H1 (cell line): ENCODE measurements around the gene MAPRE3. TPM values are rescaled to one million over a fixed set of nuclear protein-coding genes. Genes with fewer than 3 reads are reported as not detected.

ENCODE experiments used
- CTCF ChIA-PET: fragments of 300-600 bp; sonication (Branson Sonifier 250); formaldehyde crosslinking; loops from one replicate; lab custom pipeline; 2021; ENCODE audit not compliant: partially characterized antibody; lab: Charles Lee
- POLR2A ChIA-PET: fragments of 300-600 bp; sonication (Branson Sonifier 250); formaldehyde crosslinking; loops from one replicate; lab custom pipeline; 2021; ENCODE audit warnings: inconsistent platforms; ENCODE audit not compliant: partially characterized antibody; lab: Charles Lee
- DNase-seq, 2 experiments: peaks; one replicate each; pipeline versions ENCODE4 v3.0.0 to v3.0.0-alpha.2; 2010 to 2022; ENCODE audit warnings: low spot score in 2 of 2, low read depth in 1 of 2, mixed read lengths in 1 of 2
- FAIRE-seq: peaks from 2 replicates; lab custom pipeline; 2011; peaks lifted over from hg19 to GRCh38; lab: Jason Lieb, UNC
- H2AFZ ChIP-seq: 2 replicates; pipeline ENCODE4 v1.8.1; 2012; ENCODE audit warnings: low read length, inconsistent platforms
- H2AK5ac ChIP-seq: 2 replicates; pipeline ENCODE4 v1.6.1; 2013; ENCODE audit warnings: low read depth, low read length
- H2BK120ac ChIP-seq: replicated peaks from 2 replicates; pipeline ENCODE3; 2013; ENCODE audit warnings: low read depth, low read length, inconsistent platforms
- H2BK12ac ChIP-seq: 2 replicates; pipeline ENCODE4 v1.6.1; 2013; ENCODE audit warnings: low read depth, low read length
- H2BK15ac ChIP-seq: 2 replicates; pipeline ENCODE4 v1.6.1; 2013; ENCODE audit warnings: low read length
- H2BK20ac ChIP-seq: 2 replicates; pipeline ENCODE4 v1.6.1; 2013; ENCODE audit warnings: low read length
- H2BK5ac ChIP-seq: 2 replicates; pipeline ENCODE4 v1.6.1; 2013; ENCODE audit warnings: low read depth, low read length
- H3K14ac ChIP-seq: 2 replicates; pipeline ENCODE4 v1.6.1; 2013; ENCODE audit warnings: inconsistent platforms; ENCODE audit not compliant: insufficient read length
- H3K18ac ChIP-seq: 2 replicates; pipeline ENCODE4 v1.6.1; 2013; ENCODE audit warnings: low read length; ENCODE audit errors: extremely low read depth
- H3K23ac ChIP-seq: 2 replicates; pipeline ENCODE4 v1.6.1; 2013; ENCODE audit warnings: inconsistent platforms; ENCODE audit not compliant: insufficient read length
- H3K23me2 ChIP-seq: 2 replicates; pipeline ENCODE4 v1.6.1; 2013; ENCODE audit warnings: low read depth, low read length
- H3K27ac ChIP-seq: 2 replicates; pipeline ENCODE4 v1.6.1; 2011; ENCODE audit warnings: low read depth, low read length, inconsistent platforms
- H3K27me3 ChIP-seq, 4 experiments: replicated peaks in 1 of 4; 1 replicate in 1 of 4; 2 replicates in 3 of 4; pipeline versions ENCODE4 v1.6.1 to v1.8.1; 2011 to 2013; ENCODE audit warnings: low read length in 3 of 4, mild to moderate bottlenecking in 3 of 4, inconsistent platforms in 2 of 4, mixed read lengths in 2 of 4, moderate library complexity in 1 of 4; ENCODE audit not compliant: control insufficient read depth in 3 of 4, insufficient read depth in 3 of 4; ENCODE audit errors: extremely low read depth in 1 of 4
- H3K36me3 ChIP-seq, 4 experiments: 2 replicates each; pipeline versions ENCODE4 v1.6.1 to v1.8.1; 2011 to 2013; ENCODE audit warnings: mild to moderate bottlenecking in 4 of 4, low read length in 3 of 4, moderate library complexity in 2 of 4, control low read depth in 1 of 4, inconsistent platforms in 1 of 4; ENCODE audit not compliant: insufficient read depth in 4 of 4, control insufficient read depth in 2 of 4
- H3K4ac ChIP-seq: replicated peaks from 2 replicates; pipeline ENCODE3; 2013; ENCODE audit warnings: low read length, low read depth, mixed read lengths, inconsistent platforms; ENCODE audit not compliant: insufficient read length
- H3K4me1 ChIP-seq, 4 experiments: replicated peaks in 1 of 4; 1 replicate in 1 of 4; 2 replicates in 3 of 4; pipeline versions ENCODE4 v1.6.1 to v1.8.1; 2011 to 2013; ENCODE audit warnings: low read length in 3 of 4, inconsistent platforms in 2 of 4, mixed read lengths in 1 of 4; ENCODE audit not compliant: insufficient read depth in 4 of 4, control insufficient read depth in 3 of 4
- H3K4me2 ChIP-seq, 2 experiments: 2 replicates each; pipeline versions ENCODE4 v1.6.1 to v1.8.1; 2011 to 2013; ENCODE audit warnings: low read depth in 2 of 2, low read length in 2 of 2, control low read depth in 1 of 2, inconsistent platforms in 1 of 2, mild to moderate bottlenecking in 1 of 2; ENCODE audit not compliant: insufficient read depth in 1 of 2
- H3K4me3 ChIP-seq, 4 experiments: fragments of 200-600, 300-600 bp in 1 of 4; sonication (generic), shearing (Covaris generic), sonication (Bioruptor Twin) in 1 of 4; 2 replicates each; pipeline versions ENCODE4 v1.5.1 to v1.8.1; 2011 to 2016; ENCODE audit warnings: low read length in 4 of 4, low read depth in 3 of 4, control low read depth in 2 of 4, inconsistent platforms in 2 of 4, mild to moderate bottlenecking in 2 of 4, mixed read lengths in 1 of 4, moderate library complexity in 1 of 4; ENCODE audit not compliant: insufficient read depth in 2 of 4; ENCODE audit errors: extremely low read depth in 1 of 4
- H3K56ac ChIP-seq: replicated peaks from 2 replicates; pipeline ENCODE3; 2013; ENCODE audit warnings: low read depth, mild to moderate bottlenecking, mixed read lengths, low read length, inconsistent platforms; ENCODE audit not compliant: insufficient read length
- H3K79me1 ChIP-seq: 2 replicates; pipeline ENCODE4 v1.6.1; 2013; ENCODE audit warnings: low read depth, low read length, control low read depth
- H3K79me2 ChIP-seq, 2 experiments: 2 replicates each; pipeline versions ENCODE4 v1.6.1 to v1.8.1; 2012 to 2013; ENCODE audit warnings: low read length in 2 of 2, mild to moderate bottlenecking in 2 of 2, inconsistent platforms in 1 of 2; ENCODE audit not compliant: insufficient read depth in 2 of 2, control insufficient read depth in 1 of 2
- H3K9ac ChIP-seq, 4 experiments: replicated peaks in 1 of 4; 1 replicate in 1 of 4; 2 replicates in 3 of 4; pipeline versions ENCODE4 v1.6.1 to v1.8.1; 2011 to 2013; ENCODE audit warnings: low read depth in 3 of 4, low read length in 3 of 4, control low read depth in 2 of 4, mild to moderate bottlenecking in 2 of 4, moderate library complexity in 2 of 4, inconsistent platforms in 1 of 4; ENCODE audit errors: extremely low read depth in 1 of 4
- H3K9me3 ChIP-seq, 2 experiments: 2 replicates each; pipeline versions ENCODE4 v1.6.1 to v1.8.1; 2012 to 2013; ENCODE audit warnings: mild to moderate bottlenecking in 2 of 2, moderate library complexity in 2 of 2, control low read depth in 1 of 2, inconsistent platforms in 1 of 2, low read depth in 1 of 2, low read length in 1 of 2, mixed read lengths in 1 of 2; ENCODE audit not compliant: insufficient read depth in 2 of 2
- H4K20me1 ChIP-seq, 2 experiments: replicated peaks in 1 of 2; 2 replicates each; pipeline versions ENCODE3 to v1.8.1; 2011 to 2013; ENCODE audit warnings: inconsistent platforms in 2 of 2, low read length in 2 of 2, mild to moderate bottlenecking in 1 of 2; ENCODE audit not compliant: insufficient read depth in 2 of 2, control insufficient read depth in 1 of 2
- H4K5ac ChIP-seq: 2 replicates; pipeline ENCODE4 v1.6.1; 2013; ENCODE audit warnings: low read length, low read depth, mixed read lengths, inconsistent platforms; ENCODE audit not compliant: insufficient read length
- H4K8ac ChIP-seq: 2 replicates; pipeline ENCODE4 v1.8.0; 2013; ENCODE audit warnings: mild to moderate bottlenecking, moderate library complexity, low read length, inconsistent platforms; ENCODE audit not compliant: insufficient read depth; ENCODE audit errors: extremely low read depth
- H4K91ac ChIP-seq: replicated peaks from 2 replicates; pipeline ENCODE3; 2013; ENCODE audit warnings: low read length, mixed read lengths, inconsistent platforms; ENCODE audit not compliant: insufficient read length
- CBX8 ChIP-seq: fragments of 300-800, 300-1000 bp; sonication (generic); IDR thresholded peaks from 2 replicates; pipeline ENCODE4 v1.7.1; 2016; ENCODE audit warnings: low read depth, low read length, borderline replicate concordance
- FOSL1 ChIP-seq: IDR thresholded peaks from 2 replicates; pipeline ENCODE4 v1.6.1; 2011; ENCODE audit warnings: mild to moderate bottlenecking, low read depth, low read length, moderate library complexity; ENCODE audit not compliant: insufficient read depth
- POLR2A ChIP-seq, 2 experiments: IDR thresholded peaks; 1 replicate in 1 of 2; 2 replicates in 1 of 2; pipeline ENCODE4 v1.6.1; 2011; ENCODE audit warnings: low read depth in 2 of 2, low read length in 2 of 2, mild to moderate bottlenecking in 2 of 2; ENCODE audit errors: control extremely low read depth in 1 of 2
- POLR2AphosphoS5 ChIP-seq: IDR thresholded peaks from 2 replicates; pipeline ENCODE4 v1.6.1; 2011; ENCODE audit warnings: low read depth, low read length
- TCF12 ChIP-seq: IDR thresholded peaks from 2 replicates; pipeline ENCODE4 v1.6.1; 2011; ENCODE audit warnings: low read depth, mild to moderate bottlenecking, low read length
- WGBS, 2 experiments: shearing (Covaris generic) in 1 of 2; methylation state at CpG; one replicate each; pipeline versions ENCODE4 v1.1.6 to v1.1.7; 2013 to 2015; ENCODE audit warnings: low lambda C conversion rate in 2 of 2, mixed read lengths in 2 of 2, inconsistent platforms in 1 of 2, low coverage in 1 of 2, missing lambda C conversion rate in 1 of 2; ENCODE audit not compliant: insufficient replicate concordance in 2 of 2, insufficient coverage in 1 of 2, insufficient read length in 1 of 2; ENCODE audit errors: extremely low coverage in 1 of 2, missing lambda C conversion rate in 1 of 2; 5-methylcytosine and 5-hydroxymethylcytosine counted together
- polyA plus RNA-seq, 7 experiments: library from polyadenylated mRNA; depleted of rRNA in 3 of 7; stranded (reverse) in 5 of 7; unstranded in 2 of 7; fragments of >200 nt in 5 of 7; fragments of 200-250 nt in 2 of 7; gene quantifications; 1 replicate in 5 of 7; 2 replicates in 1 of 7; 4 replicates in 1 of 7; pipeline versions ENCODE4 v1.2.1 to v1.2.3, GENCODE V29; 2011 to 2013; ENCODE audit warnings: missing spikeins in 2 of 7, mixed read lengths in 2 of 7
- total RNA-seq: library from RNA; stranded (reverse); fragmentation: NEBNext Ultra II Directional; extraction: Animal tissue kit (Norgen Biotek cat#: 25700); gene quantifications from 2 replicates; pipeline ENCODE4 v1.2.1, GENCODE V29; 2021

MAPRE3 gene
- total and polyA plus RNA-seq, 2 of the 8 experiments (the other 6 are each of a cell fraction or from before 2014, with no cell fraction given), result 4.9 to 6.6 TPM

GRCh38 chr2:27058210-27058609 lies 87.8 kb downstream of the MAPRE3 start:
- no peak for DNase-seq
- ChIA-PET CTCF (interaction anchor here (0.8 to 18.3 kb wide), 6 partner anchors 9 to 76 kb away, joined by 3 to 160 read pairs (median 3); partner anchors contain the start of genes EMILIN1, KHK, OST4 and PREB), POLR2A (interaction anchor here (0.6 to 19.3 kb wide), 6 partner anchors 2 to 397 kb away, joined by 3 to 441 read pairs (median 4); partner anchors contain the start of genes AGBL5 and OST4)
- H3K27me3 ChIP-seq, result no peaks in the 10 kb centered on the region
- no peak overlapping the region for H3K56ac ChIP-seq
- H4K5ac ChIP-seq, result no peak overlapping the region
- no peak overlapping the region for H3K4me3 ChIP-seq
- H4K8ac ChIP-seq, result no peak overlapping the region
- H3K79me1 ChIP-seq, result no peaks in the 10 kb centered on the region
- no peak overlapping the region for H3K14ac ChIP-seq
- no peak overlapping the region for H2BK15ac ChIP-seq
- no peaks in the 10 kb centered on the region for H3K9me3 ChIP-seq
- H3K4ac ChIP-seq, result no peak overlapping the region
- H4K91ac ChIP-seq, result no peak overlapping the region
- H2BK20ac ChIP-seq, result no peak overlapping the region
- H3K18ac ChIP-seq, result no peak overlapping the region
- H2BK12ac ChIP-seq, result no peak overlapping the region
- H2BK5ac ChIP-seq, result no peak overlapping the region
- H4K20me1 ChIP-seq, result peaks cover 2 to 7% of the 10 kb centered on the region in 2 experiments
- H3K4me1 ChIP-seq, result no peaks in the 10 kb centered on the region
- H3K27ac ChIP-seq, result no peak overlapping the region
- no peak overlapping the region for H3K9ac ChIP-seq
- no peak overlapping the region for H3K4me2 ChIP-seq
- no peak overlapping the region for H2AK5ac ChIP-seq
- no peaks in the 10 kb centered on the region for H3K79me2 ChIP-seq
- WGBS, 2 experiments, result 89% methylated on average over 10 of the region's 10 CpGs; no CpG with 5 or more reads in 1 of the 2 experiments
- no peak overlapping the region for H2AFZ ChIP-seq
- FAIRE-seq, result no peak
- peaks cover 17 to 56% (median 28%) of the 10 kb centered on the region in 4 experiments for H3K36me3 ChIP-seq
- no peaks in the 10 kb centered on the region for H3K23me2 ChIP-seq
- H2BK120ac ChIP-seq, result no peak overlapping the region
- no peak overlapping the region for H3K23ac ChIP-seq
- TF ChIP-seq CBX8 (no peak), POLR2AphosphoS5 (no peak; the same call in 1 of the 2 replicates), TCF12 (no peak), FOSL1 (no peak), POLR2A (IDR thresholded peaks at IDR 0.05; ENCODE audit: control extremely low read depth in 1 of 2, low read depth in 2 of 2, low read length in 2 of 2) (0 out of 3 replicates have a peak, but pooled peaks of 1 of the 2 experiments have one; percentile 13)
